Upper lobe of left lung (tissue), 6 donors: ENCODE results near the gene MTURN. TPM values are rescaled to one million over a fixed set of nuclear protein-coding genes. Genes with fewer than 3 reads are reported as not detected.

Experiments
- ATAC-seq, 2 donors: fragments of 200-7000 bp; cut with Tn5 transposase; one replicate each; pipeline ENCODE4 v1.9.1; 2022; ENCODE audit warnings: mild to moderate bottlenecking in 2 of 2, moderate library complexity in 2 of 2; ENCODE audit not compliant: low FRiP score in 2 of 2
- DNase-seq, 2 donors: peaks; one replicate each; pipeline ENCODE4 v3.0.0-alpha.2; 2019 to 2020
- H3K27ac ChIP-seq, 4 donors: fragments of 200-600 bp; sonication (generic); one replicate each; pipeline ENCODE4 v1.5.1; 2016 to 2019
- H3K27me3 ChIP-seq, 4 donors: fragments of 200-600 bp; sonication (generic); one replicate each; pipeline ENCODE4 v1.5.1; 2017 to 2019
- H3K36me3 ChIP-seq, 4 donors: fragments of 200-600 bp; sonication (generic); one replicate each; pipeline ENCODE4 v1.5.1; 2016 to 2019
- H3K4me1 ChIP-seq, 4 donors: fragments of 200-600 bp; sonication (generic); one replicate each; pipeline ENCODE4 v1.5.1; 2018 to 2019
- H3K4me3 ChIP-seq, 4 donors: fragments of 200-600 bp; sonication (generic); one replicate each; pipeline ENCODE4 v1.5.1; 2017 to 2019; ENCODE audit warnings: mild to moderate bottlenecking in 2 of 4, moderate library complexity in 1 of 4
- H3K9me3 ChIP-seq, 4 donors: fragments of 200-600 bp; sonication (generic); one replicate each; pipeline ENCODE4 v1.5.1; 2018 to 2019
- EP300 ChIP-seq, 4 donors: sonication (generic); formaldehyde crosslinking; IDR thresholded peaks; one replicate each; pipeline ENCODE4 v1.5.1; 2017; ENCODE audit warnings: antibody characterized with exemption in 4 of 4, control low read depth in 2 of 4
- POLR2A ChIP-seq, 4 donors: fragments of 450-650 bp; IDR thresholded peaks; one replicate each; pipeline ENCODE4 v1.5.1; 2016 to 2017; ENCODE audit warnings: antibody characterized with exemption in 4 of 4, mild to moderate bottlenecking in 2 of 4
- POLR2AphosphoS5 ChIP-seq, 2 donors: sonication (generic); formaldehyde crosslinking; IDR thresholded peaks; one replicate each; pipeline ENCODE4 v1.5.1; 2017; ENCODE audit warnings: antibody characterized with exemption in 2 of 2
- WGBS, 2 donors: methylation state at CpG; one replicate each; pipeline ENCODE4 v1.1.5; 2017 to 2018; 5-methylcytosine and 5-hydroxymethylcytosine counted together
- total RNA-seq, 6 donors: library from RNA; depleted of rRNA in 4 of 6; stranded (reverse); fragments of >200 nt in 4 of 6; gene quantifications; one replicate each; pipeline versions ENCODE4 v1.1.0 to v1.2.1, GENCODE V29; 2016 to 2021
- TF ChIP-seq, protein P1 (sequence below), 6 experiments: fragments of 450-650 bp in 4 of 6; fragments of 200-600 bp in 2 of 6; sonication (generic) in 2 of 6; IDR thresholded peaks; one replicate each; pipeline ENCODE4 v1.5.1; 2016 to 2019; ENCODE audit warnings: antibody characterized with exemption in 6 of 6
- donor health status: DM: no; HTN: no; CAD: no; lungs with moderate emphysema.
- donor health status: DM: no; HTN: yes; CAD: no; lungs with severe emphysema.

Gene MTURN
- total RNA-seq, 6 donors from 2014 or later = 27.2 to 112 (median 39.6) TPM

- no peaks in the 10 kb centered on the region for H3K4me1 ChIP-seq
- TF ChIP-seq, protein P1, sequence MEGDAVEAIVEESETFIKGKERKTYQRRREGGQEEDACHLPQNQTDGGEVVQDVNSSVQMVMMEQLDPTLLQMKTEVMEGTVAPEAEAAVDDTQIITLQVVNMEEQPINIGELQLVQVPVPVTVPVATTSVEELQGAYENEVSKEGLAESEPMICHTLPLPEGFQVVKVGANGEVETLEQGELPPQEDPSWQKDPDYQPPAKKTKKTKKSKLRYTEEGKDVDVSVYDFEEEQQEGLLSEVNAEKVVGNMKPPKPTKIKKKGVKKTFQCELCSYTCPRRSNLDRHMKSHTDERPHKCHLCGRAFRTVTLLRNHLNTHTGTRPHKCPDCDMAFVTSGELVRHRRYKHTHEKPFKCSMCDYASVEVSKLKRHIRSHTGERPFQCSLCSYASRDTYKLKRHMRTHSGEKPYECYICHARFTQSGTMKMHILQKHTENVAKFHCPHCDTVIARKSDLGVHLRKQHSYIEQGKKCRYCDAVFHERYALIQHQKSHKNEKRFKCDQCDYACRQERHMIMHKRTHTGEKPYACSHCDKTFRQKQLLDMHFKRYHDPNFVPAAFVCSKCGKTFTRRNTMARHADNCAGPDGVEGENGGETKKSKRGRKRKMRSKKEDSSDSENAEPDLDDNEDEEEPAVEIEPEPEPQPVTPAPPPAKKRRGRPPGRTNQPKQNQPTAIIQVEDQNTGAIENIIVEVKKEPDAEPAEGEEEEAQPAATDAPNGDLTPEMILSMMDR (IDR thresholded peaks at IDR 0.05) = no peak
- no peak for TF ChIP-seq POLR2A (IDR thresholded peaks at IDR 0.05)
- TF ChIP-seq POLR2AphosphoS5 (IDR thresholded peaks at IDR 0.05) = no peak
- no peak for TF ChIP-seq EP300 (IDR thresholded peaks at IDR 0.05)
- DNase-seq (no peak), ATAC-seq (no peak)
- no peak overlapping the region for H3K27ac ChIP-seq
- H3K27me3 ChIP-seq = no peaks in the 10 kb centered on the region
- WGBS, 2 donors = 91 to 93% methylated on average over 2 of the region's 2 CpGs
- H3K36me3 ChIP-seq = no peaks in the 10 kb centered on the region
- H3K4me3 ChIP-seq = no peak overlapping the region
- H3K9me3 ChIP-seq = no peaks in the 10 kb centered on the region
Observed at GRCh38 chr7:30201921-30202320, 67.1 kb downstream of the MTURN start.

DNA sequence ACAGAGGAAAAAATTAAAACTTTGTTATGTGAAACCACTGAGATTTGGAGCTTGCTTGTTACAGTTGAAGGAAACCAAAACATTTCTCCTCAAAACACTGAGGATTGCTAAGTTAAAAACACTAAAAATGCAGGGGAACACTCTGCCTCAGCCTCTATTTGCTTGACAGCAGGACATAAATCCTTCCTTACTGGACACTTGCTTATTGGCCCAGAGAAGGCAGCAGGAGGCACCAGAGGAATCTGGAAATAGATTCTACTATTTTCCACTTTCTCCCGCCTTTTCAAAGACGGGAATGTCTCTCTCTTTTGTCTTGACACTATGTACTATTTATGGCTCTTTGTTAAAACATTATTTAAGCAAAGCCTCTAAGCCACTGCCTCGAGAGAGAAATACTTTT, 67.9 kb downstream of the MTURN start:
- H3K36me3 ChIP-seq = no peaks in the 10 kb centered on the region
- H3K27me3 ChIP-seq = no peaks in the 10 kb centered on the region
- no peaks in the 10 kb centered on the region for H3K4me1 ChIP-seq
- H3K9me3 ChIP-seq = no peaks in the 10 kb centered on the region
- ATAC-seq (no peak), DNase-seq (no peak)
- no peak overlapping the region for H3K27ac ChIP-seq
- TF ChIP-seq POLR2AphosphoS5 (IDR thresholded peaks at IDR 0.05) (no peak), EP300 (IDR thresholded peaks at IDR 0.05) (no peak), POLR2A (IDR thresholded peaks at IDR 0.05) (no peak)
- TF ChIP-seq, protein P1 (IDR thresholded peaks at IDR 0.05) = no peak
- H3K4me3 ChIP-seq = no peak overlapping the region
- WGBS, 2 donors = 68 to 88% methylated on average over 3 of the region's 3 CpGs

GRCh38 chr7:30206491-30206890, 71.7 kb downstream of the MTURN start:
- no peaks in the 10 kb centered on the region for H3K36me3 ChIP-seq
- ATAC-seq (peak; percentile 17 to 60), DNase-seq (no peak)
- no peaks in the 10 kb centered on the region for H3K4me1 ChIP-seq
- no peak overlapping the region for H3K27ac ChIP-seq
- no peaks in the 10 kb centered on the region for H3K27me3 ChIP-seq
- H3K4me3 ChIP-seq = no peak overlapping the region
- TF ChIP-seq POLR2AphosphoS5 (IDR thresholded peaks at IDR 0.05) = no peak
- TF ChIP-seq, protein P1 (IDR thresholded peaks at IDR 0.05) = no peak
- TF ChIP-seq EP300 (IDR thresholded peaks at IDR 0.05) = no peak
- no peak for TF ChIP-seq POLR2A (IDR thresholded peaks at IDR 0.05)
- WGBS, 2 donors = 68 to 80% methylated on average over 4 of the region's 4 CpGs
- no peaks in the 10 kb centered on the region for H3K9me3 ChIP-seq

GRCh38 chr7:30206942-30207341, 72.2 kb downstream of the MTURN start:
- H3K4me1 ChIP-seq = no peaks in the 10 kb centered on the region
- 68 to 76% methylated on average over 8 of the region's 8 CpGs for WGBS, 2 donors
- no peak overlapping the region for H3K27ac ChIP-seq
- TF ChIP-seq, protein P1 (IDR thresholded peaks at IDR 0.05) = no peak
- TF ChIP-seq POLR2A (IDR thresholded peaks at IDR 0.05) (no peak), EP300 (IDR thresholded peaks at IDR 0.05) (no peak), POLR2AphosphoS5 (IDR thresholded peaks at IDR 0.05) (no peak)
- no peak overlapping the region for H3K4me3 ChIP-seq
- DNase-seq (no peak), ATAC-seq (no peak)
- H3K27me3 ChIP-seq = no peaks in the 10 kb centered on the region
- H3K9me3 ChIP-seq = no peaks in the 10 kb centered on the region
- no peaks in the 10 kb centered on the region for H3K36me3 ChIP-seq

DNA sequence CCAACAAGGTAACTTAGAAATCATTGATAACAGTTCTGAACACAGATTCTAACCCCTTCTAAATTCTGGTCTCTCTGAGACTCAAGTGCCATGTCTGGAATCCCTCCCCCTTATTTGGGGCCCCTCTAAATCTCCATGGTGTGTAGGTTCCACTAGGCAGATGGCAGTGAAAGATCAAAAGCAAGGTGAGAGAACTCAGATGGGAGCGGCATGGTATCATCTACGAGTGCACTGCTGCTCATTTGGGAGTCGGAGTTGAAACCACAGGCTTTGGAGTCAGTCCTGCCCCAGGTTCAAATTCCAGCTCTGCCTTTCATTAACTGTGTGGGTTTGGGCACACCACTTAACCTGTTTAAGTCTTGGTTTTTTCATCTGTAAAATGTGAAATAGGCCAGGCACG, 72.6 kb downstream of the MTURN start:
- Histone ChIP-seq H3K4me3 (no peak overlapping the region), H3K27ac (no peak overlapping the region), H3K4me1 (no peaks in the 10 kb centered on the region), H3K27me3 (no peaks in the 10 kb centered on the region), H3K36me3 (no peaks in the 10 kb centered on the region), H3K9me3 (no peaks in the 10 kb centered on the region)
- TF ChIP-seq POLR2AphosphoS5 (IDR thresholded peaks at IDR 0.05) = no peak
- ATAC-seq = no peak
- no peak for DNase-seq
- 93 to 98% methylated on average over 4 of the region's 4 CpGs for WGBS, 2 donors
